MCF 10A (cell line): ENCODE data around the gene PRSS27. TPM values are rescaled to one million over a fixed set of nuclear protein-coding genes. Genes with fewer than 3 reads are reported as not detected.
"Not testable (repeated sequence)": the region's sequence is repeated elsewhere in the genome, so short reads cannot be mapped to it uniquely, and the experiment has no call there.

ENCODE experiments used
- BruUV-seq: library from RNA; stranded (reverse); fragments of 400-500 nt; replicated peaks from 2 replicates; lab custom pipeline; 2021; lab: Mats Ljungman, UMichigan
- CTCF ChIA-PET: fragments of 300-600 bp; sonication (Branson Sonifier 250); formaldehyde crosslinking; extraction: SDS; loops from one replicate; lab custom pipeline; 2021; ENCODE audit warnings: antibody characterized with exemption, inconsistent platforms; lab: Yijun Ruan, JAX
- POLR2A ChIA-PET: fragments of 300-600, 350-650 bp; sonication (Branson Sonifier 250); formaldehyde crosslinking; extraction: SDS; loops from one replicate; lab custom pipeline; 2020; ENCODE audit warnings: antibody characterized with exemption, inconsistent platforms; lab: Yijun Ruan, JAX
- DNase-seq: peaks from one replicate; pipeline ENCODE4 v3.0.0-alpha.2; 2018; ENCODE audit not compliant: unreplicated experiment
- H3K27ac Mint-ChIP-seq: one replicate; pipeline ENCODE4 v1.8.0; 2022; ENCODE audit warnings: mild to moderate bottlenecking, low read depth, mixed read lengths; ENCODE audit not compliant: unreplicated experiment
- H3K27me3 Mint-ChIP-seq: one replicate; pipeline ENCODE4 v1.8.0; 2022; ENCODE audit warnings: mixed read lengths; ENCODE audit not compliant: insufficient read depth, unreplicated experiment
- H3K36me3 Mint-ChIP-seq: one replicate; pipeline ENCODE4 v1.8.0; 2022; ENCODE audit warnings: mild to moderate bottlenecking, moderate library complexity, mixed read lengths; ENCODE audit not compliant: insufficient read depth, unreplicated experiment
- H3K4me1 Mint-ChIP-seq: one replicate; pipeline ENCODE4 v1.8.0; 2022; ENCODE audit warnings: mixed read lengths; ENCODE audit not compliant: insufficient read depth, unreplicated experiment
- H3K4me3 Mint-ChIP-seq: one replicate; pipeline ENCODE4 v1.8.0; 2022; ENCODE audit warnings: mild to moderate bottlenecking, moderate library complexity, mixed read lengths; ENCODE audit not compliant: unreplicated experiment
- H3K9me3 Mint-ChIP-seq: one replicate; pipeline ENCODE4 v1.8.0; 2022; ENCODE audit warnings: mixed read lengths; ENCODE audit not compliant: unreplicated experiment
- intact Hi-C: fragments of 100-400 bp; cut with micrococcal nuclease; formaldehyde crosslinking; loops from 2 replicates; pipeline ENCODE4 v1.14.1; 2022
- total RNA-seq: library from RNA; stranded (reverse); gene quantifications from 2 replicates; pipeline ENCODE4 v1.2.3, GENCODE V29; 2022
- TF ChIP-seq, protein P1 (sequence below): fragments of 200-600 bp; IDR thresholded peaks from one replicate; pipeline ENCODE4 v1.8.0; 2022; ENCODE audit warnings: antibody characterized with exemption, mild to moderate bottlenecking; ENCODE audit not compliant: unreplicated experiment

The PRSS27 gene
- total RNA-seq, 1 experiment from 2014 or later = 5.8 TPM

DNA sequence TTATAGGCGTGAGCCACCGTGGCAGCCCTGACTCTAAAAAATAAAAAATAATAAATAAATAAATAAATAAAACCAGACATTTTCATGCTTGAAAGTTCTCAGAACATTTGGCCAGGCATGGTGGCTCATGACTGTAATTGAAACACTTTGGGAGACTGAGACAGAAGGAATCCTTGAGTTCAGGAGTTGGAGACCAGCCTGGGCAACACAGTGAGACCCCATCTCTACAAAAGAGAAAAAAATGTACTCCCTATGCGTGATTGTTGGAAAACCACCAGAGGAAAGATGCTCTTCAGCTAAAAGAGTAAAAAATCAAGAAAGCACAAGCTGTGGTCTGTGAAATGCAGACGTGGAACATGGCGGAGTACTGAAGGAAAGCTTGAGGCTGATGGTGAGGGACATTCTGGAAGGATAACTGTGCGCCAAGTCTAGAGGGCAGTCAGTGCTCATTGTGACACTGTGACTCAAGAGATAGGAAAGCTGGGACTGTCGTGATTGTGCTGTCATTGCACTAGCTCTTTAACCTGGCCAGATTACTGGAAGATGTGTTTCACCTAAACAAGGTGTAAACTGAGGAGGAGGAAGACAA is 4.2 kb upstream of the PRSS27 start:
- POLR2A ChIA-PET = interaction anchor here (0.7 to 2.7 kb wide), 3 partner anchors 29 to 144 kb away, joined by 3 to 9 read pairs (median 7); partner anchors contain the start of gene SRRM2
- H3K4me1 Mint-ChIP-seq = peaks cover 6% of the 10 kb centered on the region
- H3K27ac Mint-ChIP-seq = no peak overlapping the region
- intact Hi-C loops = no loop called here
- TF ChIP-seq, protein P1, sequence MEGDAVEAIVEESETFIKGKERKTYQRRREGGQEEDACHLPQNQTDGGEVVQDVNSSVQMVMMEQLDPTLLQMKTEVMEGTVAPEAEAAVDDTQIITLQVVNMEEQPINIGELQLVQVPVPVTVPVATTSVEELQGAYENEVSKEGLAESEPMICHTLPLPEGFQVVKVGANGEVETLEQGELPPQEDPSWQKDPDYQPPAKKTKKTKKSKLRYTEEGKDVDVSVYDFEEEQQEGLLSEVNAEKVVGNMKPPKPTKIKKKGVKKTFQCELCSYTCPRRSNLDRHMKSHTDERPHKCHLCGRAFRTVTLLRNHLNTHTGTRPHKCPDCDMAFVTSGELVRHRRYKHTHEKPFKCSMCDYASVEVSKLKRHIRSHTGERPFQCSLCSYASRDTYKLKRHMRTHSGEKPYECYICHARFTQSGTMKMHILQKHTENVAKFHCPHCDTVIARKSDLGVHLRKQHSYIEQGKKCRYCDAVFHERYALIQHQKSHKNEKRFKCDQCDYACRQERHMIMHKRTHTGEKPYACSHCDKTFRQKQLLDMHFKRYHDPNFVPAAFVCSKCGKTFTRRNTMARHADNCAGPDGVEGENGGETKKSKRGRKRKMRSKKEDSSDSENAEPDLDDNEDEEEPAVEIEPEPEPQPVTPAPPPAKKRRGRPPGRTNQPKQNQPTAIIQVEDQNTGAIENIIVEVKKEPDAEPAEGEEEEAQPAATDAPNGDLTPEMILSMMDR = no peak
- H3K27me3 Mint-ChIP-seq = no peaks in the 10 kb centered on the region
- no TSS peak for BruUV-seq
- H3K36me3 Mint-ChIP-seq = no peaks in the 10 kb centered on the region
- no peaks in the 10 kb centered on the region for H3K9me3 Mint-ChIP-seq
- CTCF ChIA-PET = interaction anchor here (0.7 to 1.1 kb wide), 3 partner anchors 144 to 203 kb away, joined by 3 to 4 read pairs (median 3); no protein-coding TSS in a partner anchor
- H3K4me3 Mint-ChIP-seq = no peak overlapping the region
- DNase-seq = no peak

DNA sequence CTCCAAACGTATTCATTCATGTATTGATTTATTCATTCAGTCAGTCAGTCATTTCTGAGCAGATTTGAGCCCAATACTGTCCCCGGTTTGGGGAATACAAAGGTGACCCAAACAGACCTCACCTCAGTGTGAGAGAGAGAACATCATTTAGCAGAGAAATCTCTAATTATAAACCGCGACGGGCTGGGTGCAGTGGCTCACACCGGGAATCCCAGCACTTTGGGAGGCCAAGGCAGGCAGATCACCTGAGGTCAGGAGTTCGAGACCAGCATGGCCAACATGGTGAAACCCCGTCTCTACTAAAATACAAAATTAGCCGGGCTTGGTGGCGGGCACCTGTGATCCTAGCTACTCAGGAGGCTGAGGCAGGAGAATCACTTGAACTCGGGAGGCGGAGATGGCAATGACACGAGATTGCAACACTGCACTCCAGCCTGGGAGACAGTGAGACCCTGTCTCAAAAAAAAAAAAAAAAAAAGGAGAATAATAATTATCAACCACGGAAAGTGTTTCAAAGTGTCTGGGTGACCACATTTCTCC is 1.7 kb upstream of the PRSS27 start:
- not testable (repeated sequence) for H3K27me3 Mint-ChIP-seq, H3K36me3 Mint-ChIP-seq, H3K4me1 Mint-ChIP-seq, BruUV-seq, H3K9me3 Mint-ChIP-seq, DNase-seq
- ChIA-PET POLR2A (interaction anchor here (1.0 kb wide), 1 partner anchor 31 kb away, joined by 4 read pairs; no protein-coding TSS in a partner anchor), CTCF (interaction anchor here (0.6 to 1.1 kb wide), 2 partner anchors 102 to 249 kb away, joined by 3 read pairs; no protein-coding TSS in a partner anchor)
- Mint-ChIP-seq H3K4me3 (peak overlapping the region; percentile 73), H3K27ac (peak overlapping the region; percentile 46)
- intact Hi-C loops = loop anchor here (1.0 kb wide), 1 partner anchor 49 kb away; no protein-coding TSS in a partner anchor

DNA sequence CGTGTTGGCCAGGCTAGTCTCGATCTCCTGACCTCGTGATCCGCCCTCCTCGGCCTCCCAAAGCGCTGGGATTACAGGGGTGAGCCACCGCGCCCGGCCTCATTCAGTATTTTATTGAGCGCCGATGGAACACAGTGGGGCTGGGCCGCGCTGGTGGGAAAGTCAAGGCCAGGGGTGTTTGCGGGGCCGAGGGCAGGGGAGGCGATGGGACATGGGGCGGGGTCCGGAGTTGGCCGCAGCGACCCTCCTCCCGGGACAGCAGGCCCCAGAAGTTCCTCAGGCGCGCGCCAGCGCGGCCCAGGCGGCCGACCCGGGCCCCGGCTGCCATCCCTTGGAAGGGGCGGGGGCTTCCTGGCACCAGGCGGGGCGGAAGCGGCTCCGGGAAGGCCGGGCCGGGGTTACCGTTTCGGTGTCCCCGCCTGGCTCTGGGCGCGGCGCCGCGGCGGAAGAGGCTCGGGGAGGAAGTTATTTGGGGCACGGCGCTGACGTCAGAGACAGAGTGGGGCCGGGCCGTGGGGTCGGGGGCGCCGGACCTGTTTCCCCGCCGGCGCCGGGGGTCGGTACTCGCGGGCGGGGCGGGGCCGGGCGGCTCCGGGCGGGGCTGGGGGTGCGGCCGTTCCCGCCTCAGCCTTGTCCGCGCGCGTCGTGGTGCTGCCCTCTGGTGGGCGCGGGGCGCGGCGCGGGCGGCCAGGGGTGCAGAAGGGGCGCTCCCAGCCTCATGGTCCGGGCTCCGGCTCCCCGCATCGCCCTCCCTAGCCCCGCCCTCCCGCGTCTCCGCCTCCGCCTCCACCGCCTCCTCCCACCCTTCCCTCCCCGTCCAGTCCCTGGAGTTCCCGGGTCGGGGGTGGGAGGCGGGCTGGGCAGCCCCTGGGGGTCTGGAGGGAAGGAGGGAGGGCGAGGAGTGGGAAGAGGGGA is 952 bp upstream of the PRSS27 start:
- ChIA-PET POLR2A (interaction anchor here (0.6 to 2.3 kb wide), 7 partner anchors 20 to 192 kb away, joined by 3 to 10 read pairs (median 4); partner anchors contain the start of gene KCTD5), CTCF (interaction anchor here (1.1 to 1.5 kb wide), 2 partner anchors 12 to 147 kb away, joined by 5 read pairs; no protein-coding TSS in a partner anchor)
- no peaks in the 10 kb centered on the region for H3K36me3 Mint-ChIP-seq
- H3K4me3 Mint-ChIP-seq = peak overlapping the region; percentile 73
- intact Hi-C loops = loop anchor here (1.0 kb wide), 1 partner anchor 49 kb away; no protein-coding TSS in a partner anchor
- TF ChIP-seq, protein P1 = peak; percentile 78
- H3K27me3 Mint-ChIP-seq = no peaks in the 10 kb centered on the region
- no TSS peak for BruUV-seq
- DNase-seq = peak; percentile 86
- H3K9me3 Mint-ChIP-seq = no peaks in the 10 kb centered on the region
- H3K27ac Mint-ChIP-seq = peak overlapping the region; percentile 46
- H3K4me1 Mint-ChIP-seq = peaks cover 6% of the 10 kb centered on the region

DNA sequence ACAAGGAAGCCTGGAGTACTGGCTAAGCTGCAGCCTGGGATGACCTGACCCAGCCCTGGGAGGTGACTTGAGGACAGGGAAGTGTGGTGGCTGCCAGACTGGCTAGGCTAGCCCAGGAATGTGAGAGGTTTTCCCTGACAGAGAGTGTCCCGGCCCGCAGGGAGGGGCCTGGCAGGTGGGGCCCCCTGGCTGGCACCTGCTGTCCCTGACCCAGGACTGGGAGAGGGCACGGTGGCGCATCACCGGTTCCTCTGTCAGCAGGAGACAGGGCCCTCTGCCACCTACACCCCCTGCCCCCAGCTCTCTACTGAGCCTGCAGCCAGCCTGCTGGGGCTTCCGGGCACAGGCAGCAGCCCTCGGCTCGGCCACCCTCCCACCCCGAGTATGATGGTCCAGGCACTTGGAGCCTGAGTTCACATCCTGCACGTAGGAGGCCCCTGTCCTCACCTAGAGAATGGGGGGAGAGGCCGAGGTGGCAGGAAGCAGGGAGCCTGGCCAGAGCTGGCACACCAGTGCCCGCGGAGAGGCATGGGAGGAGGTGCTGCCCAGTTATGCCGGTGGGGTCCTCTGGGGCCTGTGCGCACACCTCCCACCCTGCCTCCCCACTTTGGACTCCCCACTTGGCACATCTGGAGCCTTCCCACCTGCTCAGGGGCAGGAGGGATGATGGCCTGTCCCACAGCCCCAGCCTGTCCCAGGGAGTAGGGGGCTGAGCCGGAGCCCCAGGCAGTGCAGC is 528 bp downstream of the PRSS27 start:
- POLR2A ChIA-PET = interaction anchor here (0.5 to 2.3 kb wide), 3 partner anchors 19 to 130 kb away, joined by 3 to 10 read pairs (median 5); no protein-coding TSS in a partner anchor
- H3K27ac Mint-ChIP-seq = no peak overlapping the region
- TF ChIP-seq, protein P1 = no peak
- H3K36me3 Mint-ChIP-seq = peaks cover 6% of the 10 kb centered on the region
- BruUV-seq = no TSS peak
- no peaks in the 10 kb centered on the region for H3K27me3 Mint-ChIP-seq
- peak overlapping the region; percentile 73 for H3K4me3 Mint-ChIP-seq
- H3K9me3 Mint-ChIP-seq = no peaks in the 10 kb centered on the region
- intact Hi-C loops = no loop called here
- peaks cover 6% of the 10 kb centered on the region for H3K4me1 Mint-ChIP-seq
- DNase-seq = no peak
- CTCF ChIA-PET = interaction anchor here (0.6 to 1.5 kb wide), 3 partner anchors 11 to 155 kb away, joined by 3 to 5 read pairs (median 5); no protein-coding TSS in a partner anchor
